Superior temporal gyrus (tissue), 1 donor: ENCODE results near the gene DNAJB6.

Experiments used
- DNase-seq: peaks from one replicate; pipeline ENCODE4 v3.0.0-alpha.2; 2016; ENCODE audit errors: extremely low spot score

Gene DNAJB6

GRCh38 chr7:157336383-157337315 lies at the start of gene DNAJB6:
Gene DNAJB6, plus strand, starts transcription at chr7:157337004. Its CDS starts 21,569 bp downstream, at chr7:157358573.
- peak; percentile 97 for DNase-seq

GRCh38 chr7:157291404-157292080 lies 45.3 kb upstream of the DNAJB6 start:
- DNase-seq: no peak

DNA sequence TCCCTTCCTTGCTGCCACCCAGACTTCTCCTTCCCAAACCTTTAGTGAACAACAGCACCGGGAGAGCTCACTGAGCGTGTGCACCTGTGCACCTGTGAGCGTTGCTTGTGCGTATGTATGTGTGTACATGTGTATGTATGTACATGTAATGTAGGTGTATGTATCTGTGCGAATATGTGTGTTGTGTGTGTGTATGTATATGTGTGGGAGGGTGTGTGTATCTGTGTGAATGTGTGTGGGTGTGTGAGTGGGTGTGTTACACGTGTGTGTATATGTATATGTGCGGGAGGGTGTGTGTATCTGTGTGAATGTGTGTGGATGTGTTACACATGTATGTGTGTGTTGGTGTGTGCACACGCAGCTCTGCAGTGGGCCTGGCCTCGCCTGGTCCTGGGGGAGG lies 44.5 kb upstream of the DNAJB6 start:
- no peak for DNase-seq

- no peak for DNase-seq
These were observed 43.9 kb upstream of the DNAJB6 start for GRCh38 chr7:157292770-157293412.

- DNase-seq: no peak
These were observed 43.4 kb upstream of the DNAJB6 start for GRCh38 chr7:157293413-157293788.

DNA sequence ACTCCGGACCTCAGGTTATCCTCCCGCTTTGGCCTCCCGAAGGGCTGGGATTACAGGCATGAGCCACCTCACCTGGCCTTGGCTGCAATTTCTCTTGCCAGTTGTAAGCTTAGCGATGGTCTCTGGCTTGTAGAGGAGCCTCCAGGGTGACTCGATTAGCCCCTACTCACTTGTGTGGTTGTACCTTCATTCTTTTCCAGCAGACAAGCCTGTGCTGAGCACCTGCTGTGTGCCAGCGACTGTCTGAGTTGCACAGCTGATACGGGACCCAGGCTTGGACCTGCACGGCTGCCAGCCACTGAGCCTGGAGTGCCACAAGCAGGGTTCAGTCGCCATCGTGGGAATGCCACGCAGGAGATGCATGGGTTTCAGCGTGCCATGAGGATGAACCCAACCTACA lies 42.0 kb upstream of the DNAJB6 start:
- DNase-seq: no peak

DNA sequence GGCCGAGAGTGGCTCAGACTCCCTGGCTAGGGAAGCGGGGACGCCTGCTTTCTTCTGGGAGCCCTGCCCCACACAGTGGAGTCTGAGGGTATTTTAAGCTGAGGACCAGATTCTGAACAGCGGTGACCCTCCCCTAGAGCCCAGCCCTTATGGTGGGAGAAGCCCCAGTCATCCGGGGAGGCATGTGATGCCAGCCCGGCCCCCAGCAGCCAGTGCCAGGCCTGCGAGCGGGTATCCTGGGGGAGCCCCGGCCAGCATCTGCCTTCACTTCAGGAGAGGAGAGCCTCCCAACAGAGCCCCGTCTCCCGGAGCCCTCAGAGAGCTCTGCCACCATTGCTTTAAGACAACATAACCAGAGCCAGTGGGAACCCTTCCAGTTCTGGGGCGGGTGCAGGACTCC lies 41.5 kb upstream of the DNAJB6 start:
- DNase-seq: no peak

GRCh38 chr7:157297185-157297584 lies 39.6 kb upstream of the DNAJB6 start:
- no peak for DNase-seq

DNA sequence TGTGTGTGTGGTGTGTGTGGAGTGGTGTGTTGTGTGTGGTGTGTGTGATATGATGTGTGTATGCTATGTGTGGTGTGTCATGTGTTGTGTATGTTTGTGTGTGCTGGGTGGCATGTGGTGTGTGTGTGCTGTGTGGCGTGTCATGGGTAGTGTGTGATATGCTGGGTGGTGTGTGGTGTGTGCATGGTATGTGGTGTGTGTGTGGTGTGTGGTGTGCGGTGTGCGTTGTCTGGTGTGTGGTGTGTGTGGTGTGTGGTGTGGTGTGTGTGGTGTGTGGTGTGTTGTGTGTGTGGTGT lies 37.5 kb upstream of the DNAJB6 start:
- no peak for DNase-seq

DNA sequence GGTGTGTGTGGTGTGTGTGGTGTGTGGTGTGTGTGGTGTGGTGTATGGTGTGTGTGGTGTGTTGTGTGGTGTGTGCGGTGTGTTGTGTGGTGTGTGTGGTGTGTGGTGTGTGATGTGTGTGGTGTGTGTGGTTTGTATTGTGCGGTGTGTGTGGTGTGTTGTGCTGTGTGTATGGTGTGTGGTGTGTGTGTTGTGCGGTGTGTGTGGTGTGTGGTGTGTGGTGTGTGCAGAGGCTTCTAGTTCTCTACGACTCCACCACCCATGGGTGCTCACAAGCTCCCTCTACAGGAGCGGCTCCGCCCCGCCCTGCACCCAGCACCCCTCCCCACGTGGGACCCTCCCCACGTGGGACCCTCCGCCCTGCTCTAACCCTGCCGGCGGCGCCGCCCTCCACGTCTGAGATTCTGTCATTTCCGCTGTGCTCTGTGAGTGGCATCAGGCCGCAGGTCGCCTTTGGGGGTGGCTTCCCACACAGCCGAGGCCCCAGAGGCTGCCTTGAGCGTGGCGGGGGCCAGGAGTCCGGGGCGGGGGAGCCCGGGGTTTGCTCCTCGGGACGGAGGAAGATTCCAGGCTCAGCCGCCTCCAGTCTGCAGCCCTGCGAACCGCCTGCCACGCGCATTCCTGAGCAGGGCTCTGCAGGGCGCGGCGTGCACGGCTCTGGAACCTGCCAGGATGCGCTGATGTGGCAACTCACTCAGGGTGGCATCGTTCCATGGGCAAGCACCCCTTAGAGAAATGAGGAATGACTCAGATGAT lies 37.0 kb upstream of the DNAJB6 start:
- no peak for DNase-seq

DNA sequence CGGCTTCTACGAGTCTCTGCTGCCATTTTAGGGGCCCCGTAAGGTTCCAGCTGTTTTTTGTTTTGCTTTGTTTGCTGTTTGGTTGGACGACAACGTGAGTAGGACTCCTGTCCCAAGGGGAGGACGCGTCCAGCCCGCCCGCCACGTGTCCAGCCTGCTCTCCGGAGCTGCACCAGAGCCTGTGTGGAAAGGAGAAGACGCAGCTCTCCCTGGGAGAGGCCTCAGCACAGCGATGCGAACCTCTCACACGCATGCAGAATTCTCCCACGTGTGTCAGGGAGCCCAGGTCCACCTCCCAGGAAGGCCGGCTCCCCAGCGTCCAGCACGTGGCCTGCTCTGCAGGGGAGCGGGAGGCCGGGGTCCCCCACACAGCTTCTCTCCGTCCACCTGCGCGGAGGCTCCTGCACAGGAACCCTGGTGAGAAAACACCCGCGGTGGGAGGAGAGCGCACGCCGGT lies 36.4 kb upstream of the DNAJB6 start:
- no peak for DNase-seq

- no peak for DNase-seq
These were observed 35.1 kb upstream of the DNAJB6 start for GRCh38 chr7:157301610-157302120.

DNA sequence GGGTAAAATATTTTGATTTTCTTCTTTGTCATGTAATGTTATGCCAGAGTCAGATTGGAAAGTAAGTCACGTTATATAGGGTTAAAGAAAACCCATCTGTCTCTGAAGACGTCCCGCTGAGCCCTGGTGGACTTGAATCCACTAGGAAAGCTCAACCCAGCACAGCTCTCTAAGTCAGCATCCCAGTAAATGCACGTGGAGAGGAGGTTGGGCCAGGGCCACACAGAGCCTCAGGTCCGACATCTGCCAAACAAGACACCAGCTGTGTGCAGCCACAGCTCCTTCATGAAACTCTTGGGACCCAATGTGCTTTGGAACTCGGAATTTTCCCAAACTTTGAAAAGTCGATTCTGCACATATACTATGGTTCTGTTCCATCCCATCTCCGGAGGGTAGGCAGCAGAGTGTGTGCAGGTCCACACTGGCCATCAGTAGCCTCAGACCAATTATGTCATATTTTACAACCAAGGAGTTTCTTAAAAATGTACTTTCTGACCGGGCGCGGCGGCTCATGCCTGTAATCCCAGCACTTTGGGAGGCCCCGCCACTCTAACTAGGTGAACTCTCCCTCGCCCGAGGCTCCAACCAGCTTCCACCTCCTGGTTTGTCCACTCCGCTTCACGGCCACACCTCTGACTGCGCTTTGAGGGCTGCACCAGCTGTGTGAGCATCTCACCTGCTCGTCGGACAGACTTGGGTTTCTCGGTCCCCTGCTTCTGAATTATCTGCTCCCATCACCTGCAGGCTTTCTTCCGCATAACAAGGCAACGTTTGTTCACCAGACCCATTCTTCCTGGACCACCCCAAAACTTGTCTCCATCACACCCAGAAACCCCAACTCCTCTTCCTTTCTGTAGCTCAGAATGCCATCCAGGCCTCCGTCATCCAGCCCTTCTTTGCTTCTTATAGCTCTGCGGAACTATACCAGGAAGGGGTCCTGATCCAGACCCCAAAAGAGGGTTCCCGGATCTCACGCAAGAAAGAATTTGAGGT lies 29.7 kb upstream of the DNAJB6 start:
- no peak for DNase-seq

GRCh38 chr7:157309988-157310668 lies 26.7 kb upstream of the DNAJB6 start:
- DNase-seq: peak; percentile 82

DNA sequence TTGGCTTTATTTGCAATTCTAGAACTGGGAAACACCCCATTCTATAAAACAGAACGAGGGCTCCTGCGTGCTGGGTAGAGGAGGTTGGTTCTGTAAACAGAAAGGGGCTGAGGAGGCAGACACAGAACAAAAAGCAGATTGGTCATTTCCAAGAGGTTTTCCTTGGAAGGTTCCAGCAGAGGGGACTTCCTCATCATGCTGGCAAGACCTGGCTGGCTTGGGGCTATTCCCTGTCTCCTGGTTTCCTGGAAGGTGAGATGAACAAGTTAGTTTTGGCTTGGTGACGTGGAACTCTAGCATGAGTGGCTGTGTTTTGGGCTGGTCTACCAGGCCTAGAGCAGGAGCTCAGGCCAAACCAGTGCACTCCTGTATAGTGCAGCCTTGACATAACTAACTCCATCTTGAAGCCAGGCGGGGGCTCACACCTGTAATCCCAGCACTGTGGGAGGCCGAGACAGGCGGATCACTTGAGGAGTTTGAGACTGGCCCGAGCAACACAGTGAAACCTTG lies 26.1 kb upstream of the DNAJB6 start:
- no peak for DNase-seq

- no peak for DNase-seq
These were observed 23.9 kb upstream of the DNAJB6 start for GRCh38 chr7:157312941-157313340.

- no peak for DNase-seq
These were observed 23.2 kb upstream of the DNAJB6 start for GRCh38 chr7:157313645-157314044.

- no peak for DNase-seq
These were observed 18.6 kb upstream of the DNAJB6 start for GRCh38 chr7:157318015-157318706.

- no peak for DNase-seq
These were observed 16.2 kb upstream of the DNAJB6 start for GRCh38 chr7:157320608-157320980.
